ENCODE data around the gene ERMP1. TPM values are rescaled to one million over a fixed set of nuclear protein-coding genes. Genes with fewer than 3 reads are reported as not detected.

Gene ERMP1
- total and polyA plus RNA-seq, 2 experiments from 2014 or later = 15.9 to 22.4 TPM

DNA sequence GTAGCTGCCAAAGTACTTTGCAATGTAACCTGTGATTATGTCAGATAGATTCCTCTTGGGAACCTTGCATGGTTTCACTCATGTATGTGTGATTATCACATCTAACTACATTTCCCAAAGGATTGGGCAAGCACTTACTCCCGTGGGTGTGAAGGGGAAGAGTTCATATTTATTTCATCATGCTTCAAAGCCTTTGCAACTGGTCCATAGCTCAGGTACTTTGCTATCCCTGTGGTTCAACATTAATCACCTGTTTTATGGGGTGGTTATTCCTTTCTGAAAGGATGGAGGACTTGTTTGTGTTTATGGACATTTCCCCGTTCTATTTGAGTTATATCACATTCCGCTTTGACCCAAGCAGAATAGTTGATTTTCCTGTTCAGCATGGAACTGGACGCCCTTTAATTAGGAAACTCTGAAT, 13.6 kb upstream of the ERMP1 start:
- Histone ChIP-seq H3K4me1 (ENCODE audit: insufficient read depth) (peaks cover 17% of the 10 kb centered on the region), H3K36me3 (replicated peaks; ENCODE audit: insufficient read depth, low read depth) (no peaks in the 10 kb centered on the region), H4K20me1 (ENCODE audit: insufficient read depth, poor library complexity, severe bottlenecking) (no peaks in the 10 kb centered on the region), H3K9me3 (ENCODE audit: low read depth) (no peaks in the 10 kb centered on the region), H2AFZ (no peak overlapping the region), H3K27me3 (no peaks in the 10 kb centered on the region), H3K4me2 (no peak overlapping the region), H3K27ac (no peak overlapping the region), H3K9me2 (replicated peaks; ENCODE audit: insufficient read depth) (no peaks in the 10 kb centered on the region), H3K79me2 (no peaks in the 10 kb centered on the region), H3K4me3 (no peak overlapping the region)
- DNase-seq (ENCODE audit: low spot score) = no peak
- WGBS (ENCODE audit: low lambda C conversion rate, missing lambda C conversion rate) = 77% methylated on average over 4 of the region's 4 CpGs
- TF ChIP-seq EZH2phosphoT487 (IDR thresholded peaks at IDR 0.05; ENCODE audit: low read depth, severe bottlenecking, unreplicated experiment) (no peak), EZH2 (IDR thresholded peaks at IDR 0.05; ENCODE audit: borderline replicate concordance) (no peak)
- TF ChIP-seq, protein P1, sequence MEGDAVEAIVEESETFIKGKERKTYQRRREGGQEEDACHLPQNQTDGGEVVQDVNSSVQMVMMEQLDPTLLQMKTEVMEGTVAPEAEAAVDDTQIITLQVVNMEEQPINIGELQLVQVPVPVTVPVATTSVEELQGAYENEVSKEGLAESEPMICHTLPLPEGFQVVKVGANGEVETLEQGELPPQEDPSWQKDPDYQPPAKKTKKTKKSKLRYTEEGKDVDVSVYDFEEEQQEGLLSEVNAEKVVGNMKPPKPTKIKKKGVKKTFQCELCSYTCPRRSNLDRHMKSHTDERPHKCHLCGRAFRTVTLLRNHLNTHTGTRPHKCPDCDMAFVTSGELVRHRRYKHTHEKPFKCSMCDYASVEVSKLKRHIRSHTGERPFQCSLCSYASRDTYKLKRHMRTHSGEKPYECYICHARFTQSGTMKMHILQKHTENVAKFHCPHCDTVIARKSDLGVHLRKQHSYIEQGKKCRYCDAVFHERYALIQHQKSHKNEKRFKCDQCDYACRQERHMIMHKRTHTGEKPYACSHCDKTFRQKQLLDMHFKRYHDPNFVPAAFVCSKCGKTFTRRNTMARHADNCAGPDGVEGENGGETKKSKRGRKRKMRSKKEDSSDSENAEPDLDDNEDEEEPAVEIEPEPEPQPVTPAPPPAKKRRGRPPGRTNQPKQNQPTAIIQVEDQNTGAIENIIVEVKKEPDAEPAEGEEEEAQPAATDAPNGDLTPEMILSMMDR (IDR thresholded peaks at IDR 0.05; ENCODE audit: poor library complexity) = no peak

DNA sequence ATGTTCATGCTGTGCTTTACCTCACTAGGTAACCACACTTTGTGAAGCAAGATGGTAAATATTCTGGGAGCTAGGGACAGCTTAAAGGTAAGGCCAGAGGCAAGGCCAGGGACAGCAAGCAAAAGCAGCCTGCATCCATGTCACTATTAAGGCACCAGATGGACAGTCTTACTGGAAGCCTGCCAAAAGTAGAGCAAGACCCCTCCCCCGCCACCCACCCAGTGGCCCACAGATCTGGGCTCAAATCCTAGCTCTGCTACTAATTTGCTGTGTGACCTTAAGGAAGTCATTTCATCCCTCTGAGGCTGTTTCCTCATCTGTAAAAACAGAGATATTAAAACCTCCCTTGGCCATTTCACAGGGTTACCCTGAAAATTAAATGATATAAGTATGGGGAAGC, 13.2 kb upstream of the ERMP1 start:
- no peak overlapping the region for H3K4me2 ChIP-seq
- H3K4me1 ChIP-seq (ENCODE audit: insufficient read depth) = peaks cover 17% of the 10 kb centered on the region
- no peaks in the 10 kb centered on the region for H3K36me3 ChIP-seq (replicated peaks; ENCODE audit: insufficient read depth, low read depth)
- no peaks in the 10 kb centered on the region for H3K9me3 ChIP-seq (ENCODE audit: low read depth)
- no peaks in the 10 kb centered on the region for H3K9me2 ChIP-seq (replicated peaks; ENCODE audit: insufficient read depth)
- DNase-seq (ENCODE audit: low spot score) = no peak
- no peaks in the 10 kb centered on the region for H4K20me1 ChIP-seq (ENCODE audit: insufficient read depth, poor library complexity, severe bottlenecking)
- H3K27me3 ChIP-seq = no peaks in the 10 kb centered on the region
- no peak for TF ChIP-seq EZH2phosphoT487 (IDR thresholded peaks at IDR 0.05; ENCODE audit: low read depth, severe bottlenecking, unreplicated experiment)
- TF ChIP-seq, protein P1 (IDR thresholded peaks at IDR 0.05; ENCODE audit: poor library complexity) = no peak
- TF ChIP-seq EZH2 (IDR thresholded peaks at IDR 0.05; ENCODE audit: borderline replicate concordance) = no peak
- no peaks in the 10 kb centered on the region for H3K79me2 ChIP-seq
- WGBS (ENCODE audit: low lambda C conversion rate, missing lambda C conversion rate) = 95% methylated on average over 1 of the region's 1 CpG
- H3K27ac ChIP-seq = no peak overlapping the region
- no peak overlapping the region for H3K4me3 ChIP-seq
- no peak overlapping the region for H2AFZ ChIP-seq

DNA sequence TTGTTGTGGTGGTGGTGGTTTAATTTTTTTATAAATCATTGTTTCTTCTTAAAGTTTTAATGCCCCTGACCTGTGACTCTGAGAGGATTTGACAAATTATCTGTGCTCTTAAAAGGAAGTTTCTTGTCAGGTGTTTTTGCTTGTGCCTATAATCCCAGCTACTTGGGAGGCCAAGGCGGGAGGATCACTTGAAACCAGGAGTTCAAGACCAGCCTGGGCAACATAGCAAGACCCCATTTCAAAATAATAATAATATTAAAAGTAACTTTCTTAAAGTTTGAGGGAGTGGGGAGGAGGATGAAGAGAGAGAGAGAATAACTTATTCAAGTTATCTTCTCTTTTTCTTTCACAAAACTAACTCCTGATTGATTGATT, 12.2 kb upstream of the ERMP1 start:
- no peak for DNase-seq (ENCODE audit: low spot score)
- WGBS (ENCODE audit: low lambda C conversion rate, missing lambda C conversion rate) = 89% methylated on average over 1 of the region's 1 CpG
- H3K9me2 ChIP-seq (replicated peaks; ENCODE audit: insufficient read depth) = no peaks in the 10 kb centered on the region
- no peak overlapping the region for H2AFZ ChIP-seq
- no peak overlapping the region for H3K4me3 ChIP-seq
- H3K27ac ChIP-seq = no peak overlapping the region
- no peak overlapping the region for H3K4me2 ChIP-seq
- TF ChIP-seq, protein P1 (IDR thresholded peaks at IDR 0.05; ENCODE audit: poor library complexity) = no peak
- TF ChIP-seq EZH2 (IDR thresholded peaks at IDR 0.05; ENCODE audit: borderline replicate concordance) (no peak), EZH2phosphoT487 (IDR thresholded peaks at IDR 0.05; ENCODE audit: low read depth, severe bottlenecking, unreplicated experiment) (no peak)
- no peaks in the 10 kb centered on the region for H3K27me3 ChIP-seq
- H3K79me2 ChIP-seq = no peaks in the 10 kb centered on the region
- H3K4me1 ChIP-seq (ENCODE audit: insufficient read depth) = peaks cover 17% of the 10 kb centered on the region
- no peaks in the 10 kb centered on the region for H3K36me3 ChIP-seq (replicated peaks; ENCODE audit: insufficient read depth, low read depth)
- no peaks in the 10 kb centered on the region for H3K9me3 ChIP-seq (ENCODE audit: low read depth)
- H4K20me1 ChIP-seq (ENCODE audit: insufficient read depth, poor library complexity, severe bottlenecking) = no peaks in the 10 kb centered on the region

All from hepatocyte (in vitro differentiated cells).